Measurements from ENCODE around the gene DPP3. TPM values are rescaled to one million over a fixed set of nuclear protein-coding genes. Genes with fewer than 3 reads are reported as not detected.

DPP3 gene
- total and polyA plus RNA-seq, 8 donors = 14.0 to 320 (median 28.2) TPM

DNA sequence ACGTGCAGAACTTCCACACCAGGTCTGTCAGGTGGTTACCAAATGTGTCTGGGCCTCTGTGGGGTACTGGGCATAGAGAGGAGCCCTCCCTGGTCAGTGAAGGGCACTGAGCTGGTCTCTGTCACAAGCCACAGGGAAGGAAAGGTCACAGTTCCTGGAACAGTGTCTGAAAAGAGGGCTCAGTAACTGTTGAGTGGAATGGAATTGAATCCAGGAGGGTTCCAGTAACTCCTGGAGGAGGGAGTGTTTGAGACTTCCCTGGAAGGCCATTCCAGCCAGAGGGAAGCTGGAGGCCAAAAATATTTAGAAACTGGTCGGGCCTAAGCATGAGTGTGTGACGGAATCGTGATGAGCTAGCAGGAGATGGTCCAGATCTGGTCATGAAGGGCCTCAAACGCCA lies 74.4 kb downstream of the DPP3 start:
- Histone ChIP-seq H3K4me1 (peaks cover 9 to 11% (median 10%) of the 10 kb centered on the region in 4 donors), H3K36me3 (no peaks in the 10 kb centered on the region), H3K4me3 (no peak overlapping the region), H3K9me3 (no peaks in the 10 kb centered on the region), H3K27me3 (peaks cover 0 to 21% (median 18%) of the 10 kb centered on the region in 3 donors), H3K27ac (no peak overlapping the region)
- intact Hi-C loops (cut with DNase I; ENCODE audit: low total_unique reads) = no loop called here
- TF ChIP-seq EP300 (IDR thresholded peaks at IDR 0.05) (no peak), POLR2AphosphoS5 (IDR thresholded peaks at IDR 0.05) (no peak), POLR2A (IDR thresholded peaks at IDR 0.05) (no peak)
- TF ChIP-seq, protein P1, sequence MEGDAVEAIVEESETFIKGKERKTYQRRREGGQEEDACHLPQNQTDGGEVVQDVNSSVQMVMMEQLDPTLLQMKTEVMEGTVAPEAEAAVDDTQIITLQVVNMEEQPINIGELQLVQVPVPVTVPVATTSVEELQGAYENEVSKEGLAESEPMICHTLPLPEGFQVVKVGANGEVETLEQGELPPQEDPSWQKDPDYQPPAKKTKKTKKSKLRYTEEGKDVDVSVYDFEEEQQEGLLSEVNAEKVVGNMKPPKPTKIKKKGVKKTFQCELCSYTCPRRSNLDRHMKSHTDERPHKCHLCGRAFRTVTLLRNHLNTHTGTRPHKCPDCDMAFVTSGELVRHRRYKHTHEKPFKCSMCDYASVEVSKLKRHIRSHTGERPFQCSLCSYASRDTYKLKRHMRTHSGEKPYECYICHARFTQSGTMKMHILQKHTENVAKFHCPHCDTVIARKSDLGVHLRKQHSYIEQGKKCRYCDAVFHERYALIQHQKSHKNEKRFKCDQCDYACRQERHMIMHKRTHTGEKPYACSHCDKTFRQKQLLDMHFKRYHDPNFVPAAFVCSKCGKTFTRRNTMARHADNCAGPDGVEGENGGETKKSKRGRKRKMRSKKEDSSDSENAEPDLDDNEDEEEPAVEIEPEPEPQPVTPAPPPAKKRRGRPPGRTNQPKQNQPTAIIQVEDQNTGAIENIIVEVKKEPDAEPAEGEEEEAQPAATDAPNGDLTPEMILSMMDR (IDR thresholded peaks at IDR 0.05) = no peak
- no peak for DNase-seq
- 76 to 85% (median 82%) methylated on average over 5 of the region's 5 CpGs for WGBS, 5 donors

DNA sequence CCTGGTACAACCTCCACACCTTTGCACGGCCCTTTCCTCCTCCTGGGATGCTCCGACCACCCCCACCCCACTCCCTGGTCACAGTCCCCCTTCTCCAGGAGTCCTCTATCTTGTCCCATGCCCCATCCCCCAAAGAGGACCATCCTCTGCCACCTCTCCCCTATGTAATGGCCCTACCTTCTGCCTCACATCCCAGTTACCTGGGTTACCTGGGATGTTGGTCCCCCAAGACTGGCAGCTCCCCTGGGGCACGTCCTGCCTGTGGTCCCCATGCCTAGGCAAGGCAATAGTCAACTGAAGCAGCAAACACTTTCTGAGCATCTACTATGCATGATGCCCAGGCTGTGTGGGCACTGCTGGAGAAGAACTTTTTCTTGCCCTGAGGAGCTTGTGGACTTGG lies 75.2 kb downstream of the DPP3 start:
- Histone ChIP-seq H3K27me3 (peaks cover 0 to 22% (median 18%) of the 10 kb centered on the region in 3 donors), H3K4me3 (no peak overlapping the region), H3K4me1 (peaks cover 9 to 12% (median 11%) of the 10 kb centered on the region in 4 donors), H3K36me3 (no peaks in the 10 kb centered on the region), H3K27ac (no peak overlapping the region), H3K9me3 (no peaks in the 10 kb centered on the region)
- no peak for DNase-seq
- WGBS, 5 donors = 47 to 73% (median 49%) methylated on average over 3 of the region's 3 CpGs
- TF ChIP-seq, protein P1 (IDR thresholded peaks at IDR 0.05) = no peak
- no peak for TF ChIP-seq POLR2AphosphoS5 (IDR thresholded peaks at IDR 0.05)
- no peak for TF ChIP-seq POLR2A (IDR thresholded peaks at IDR 0.05)
- no peak for TF ChIP-seq EP300 (IDR thresholded peaks at IDR 0.05)
- intact Hi-C loops (cut with DNase I; ENCODE audit: low total_unique reads) = no loop called here

DNA sequence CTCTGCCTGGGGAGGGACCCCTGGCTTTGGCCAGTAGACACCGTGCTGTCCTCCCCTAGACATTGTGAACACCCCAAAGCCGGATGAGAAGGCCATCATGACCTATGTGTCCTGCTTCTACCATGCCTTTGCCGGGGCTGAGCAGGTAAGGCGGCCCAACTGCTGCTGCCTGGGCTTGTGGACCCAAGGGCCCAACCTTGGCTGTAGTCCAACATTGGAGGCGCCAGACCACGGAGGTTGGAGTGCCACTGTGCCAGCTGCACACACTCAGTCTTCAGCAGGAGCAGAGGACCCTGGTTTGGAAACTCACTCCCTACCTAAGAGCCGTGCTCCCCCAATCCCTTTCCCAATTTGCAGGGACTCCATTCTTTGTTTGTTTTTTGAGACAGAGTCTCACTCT lies 75.9 kb downstream of the DPP3 start:
- TF ChIP-seq EP300 (IDR thresholded peaks at IDR 0.05) (no peak), POLR2A (IDR thresholded peaks at IDR 0.05) (no peak), POLR2AphosphoS5 (IDR thresholded peaks at IDR 0.05) (no peak)
- TF ChIP-seq, protein P1 (IDR thresholded peaks at IDR 0.05) = no peak
- H3K27ac ChIP-seq = no peak overlapping the region
- H3K4me1 ChIP-seq = peaks cover 9 to 12% (median 11%) of the 10 kb centered on the region in 4 donors
- intact Hi-C loops (cut with DNase I; ENCODE audit: low total_unique reads) = no loop called here
- H3K4me3 ChIP-seq = no peak overlapping the region
- peak in 1 of 2 donors; percentile 3 for DNase-seq
- H3K9me3 ChIP-seq = no peaks in the 10 kb centered on the region
- H3K27me3 ChIP-seq = peaks cover 0 to 22% (median 18%) of the 10 kb centered on the region in 3 donors
- H3K36me3 ChIP-seq = no peaks in the 10 kb centered on the region
- 72 to 86% (median 79%) methylated on average over 7 of the region's 7 CpGs for WGBS, 5 donors

DNA sequence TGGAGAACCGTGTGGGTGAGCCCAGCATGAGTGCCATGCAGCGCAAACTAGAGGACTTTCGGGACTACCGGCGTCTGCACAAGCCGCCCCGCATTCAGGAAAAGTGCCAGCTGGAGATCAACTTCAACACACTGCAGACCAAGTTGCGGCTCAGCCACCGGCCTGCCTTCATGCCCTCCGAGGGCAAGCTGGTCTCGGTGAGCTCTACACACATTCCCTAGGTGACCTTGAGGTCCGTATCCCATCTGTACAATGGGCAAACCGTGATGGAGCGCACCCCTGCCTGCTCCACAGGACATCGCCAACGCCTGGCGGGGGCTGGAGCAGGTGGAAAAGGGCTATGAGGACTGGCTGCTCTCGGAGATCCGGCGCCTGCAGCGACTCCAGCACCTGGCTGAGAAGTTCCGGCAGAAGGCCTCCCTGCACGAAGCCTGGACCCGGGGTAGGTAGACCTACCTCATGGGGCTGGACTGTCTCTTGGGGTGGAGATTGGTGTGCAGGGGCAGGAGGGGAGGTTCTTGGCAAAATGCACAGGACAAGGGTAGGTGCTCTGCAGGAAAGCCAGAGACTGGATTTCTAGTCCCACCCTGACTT lies 77.6 kb downstream of the DPP3 start:
- peak in 1 of 2 donors; percentile 2 for DNase-seq
- WGBS, 5 donors = 90 to 94% (median 93%) methylated on average over 11 to 24 of the region's 24 CpGs
- intact Hi-C loops (cut with DNase I; ENCODE audit: low total_unique reads) = no loop called here

More for the DNA sequence above, 77.6 kb downstream of the DPP3 start:
- Histone ChIP-seq H3K4me1 (peaks cover 9 to 12% (median 11%) of the 10 kb centered on the region in 4 donors), H3K9me3 (no peaks in the 10 kb centered on the region), H3K36me3 (peaks cover 0 to 5% (median 0%) of the 10 kb centered on the region in 4 donors), H3K27ac (no peak overlapping the region), H3K4me3 (no peak overlapping the region), H3K27me3 (peaks cover 0 to 22% (median 18%) of the 10 kb centered on the region in 3 donors)
- TF ChIP-seq, protein P1 (IDR thresholded peaks at IDR 0.05) = no peak
- TF ChIP-seq POLR2A (IDR thresholded peaks at IDR 0.05) (no peak), EP300 (IDR thresholded peaks at IDR 0.05) (no peak), POLR2AphosphoS5 (IDR thresholded peaks at IDR 0.05) (no peak)

Small RNA genes lying within 50 kb of the gene (small RNA-seq; reads per million reads assigned to genes)
- 0 reads per million in 4 donors for gene RF00416

Other genes starting within 250 kb of the DPP3 start
- 10 to 100 TPM in 3 of 5 donors, 1 to 10 TPM in 2; 2.9 to 94.2 (median 12.6) TPM for gene KLC2, start 222.7 kb upstream of the DPP3 start, total RNA-seq
- gene KLC2, start 222.7 kb upstream of the DPP3 start, polyA plus RNA-seq = 10 to 100 TPM in 2 of 3 donors, 1 to 10 TPM in 1; 7.5 to 19.5 (median 10.7) TPM
- gene RAB1B, start 211.8 kb upstream of the DPP3 start, total RNA-seq = 10 to 100 TPM; 19.3 to 93.6 (median 36.7) TPM
- gene RAB1B, start 211.8 kb upstream of the DPP3 start, polyA plus RNA-seq = 100 to 1,000 TPM in 2 of 3 donors, 10 to 100 TPM in 1; 98.0 to 170 (median 168) TPM
- not detected for gene CNIH2, start 202.3 kb upstream of the DPP3 start, total RNA-seq
- 1 to 10 TPM in 1 of 3 donors, under 1 TPM in 2; 0.50 to 1.5 (median 0.80) TPM for gene CNIH2, start 202.3 kb upstream of the DPP3 start, polyA plus RNA-seq
- 100 to 1,000 TPM in 1 of 5 donors, 10 to 100 TPM in 4; 11.6 to 122 (median 41.9) TPM for gene YIF1A, start 191.3 kb upstream of the DPP3 start, total RNA-seq
- 10 to 100 TPM; 67.1 to 88.1 (median 87.7) TPM for gene YIF1A, start 191.3 kb upstream of the DPP3 start, polyA plus RNA-seq
- 10 to 100 TPM in 2 of 5 donors, 1 to 10 TPM in 1, not detected in 2; 2.8 to 19.6 (median 18.3) TPM for gene TMEM151A, start 188.5 kb upstream of the DPP3 start, total RNA-seq
- 1 to 10 TPM in 2 of 3 donors, under 1 TPM in 1; 0.46 to 2.8 (median 2.4) TPM for gene TMEM151A, start 188.5 kb upstream of the DPP3 start, polyA plus RNA-seq
- gene CD248, start 163.4 kb upstream of the DPP3 start, total RNA-seq = 10 to 100 TPM in 2 of 5 donors, 1 to 10 TPM in 2, under 1 TPM in 1; 0.58 to 66.9 (median 6.8) TPM
- gene CD248, start 163.4 kb upstream of the DPP3 start, polyA plus RNA-seq = 1 to 10 TPM; 2.3 to 5.6 (median 4.6) TPM
- 10 to 100 TPM in 2 of 5 donors, 1 to 10 TPM in 2, under 1 TPM in 1; 0.58 to 26.4 (median 7.1) TPM for gene RIN1, start 144.0 kb upstream of the DPP3 start, total RNA-seq
- gene RIN1, start 144.0 kb upstream of the DPP3 start, polyA plus RNA-seq = 10 to 100 TPM in 2 of 3 donors, 1 to 10 TPM in 1; 7.8 to 17.3 (median 10.7) TPM
- 100 to 1,000 TPM in 1 of 5 donors, 10 to 100 TPM in 4; 14.6 to 105 (median 37.4) TPM for gene BRMS1, start 135.3 kb upstream of the DPP3 start, total RNA-seq
- 10 to 100 TPM; 60.1 to 68.7 (median 64.2) TPM for gene BRMS1, start 135.3 kb upstream of the DPP3 start, polyA plus RNA-seq
- gene B4GAT1, start 132.8 kb upstream of the DPP3 start, total RNA-seq = 10 to 100 TPM in 4 of 5 donors, 1 to 10 TPM in 1; 3.5 to 22.3 (median 18.4) TPM
- gene B4GAT1, start 132.8 kb upstream of the DPP3 start, polyA plus RNA-seq = 10 to 100 TPM; 10.8 to 17.3 (median 11.3) TPM
- 10 to 100 TPM in 1 of 5 donors, 1 to 10 TPM in 4; 3.9 to 14.3 (median 7.0) TPM for gene SLC29A2, start 108.7 kb upstream of the DPP3 start, total RNA-seq
- 10 to 100 TPM in 1 of 3 donors, 1 to 10 TPM in 2; 2.0 to 10.1 (median 5.8) TPM for gene SLC29A2, start 108.7 kb upstream of the DPP3 start, polyA plus RNA-seq
- 1 to 10 TPM in 1 of 5 donors, under 1 TPM in 1, not detected in 3; 0.89 to 1.7 TPM for gene NPAS4, start 59.4 kb upstream of the DPP3 start, total RNA-seq
- gene NPAS4, start 59.4 kb upstream of the DPP3 start, polyA plus RNA-seq = under 1 TPM in 2 of 3 donors, not detected in 1; 0.25 to 0.50 TPM
- 10 to 100 TPM; 18.8 to 50.9 (median 29.7) TPM for gene MRPL11, start 41.6 kb upstream of the DPP3 start, total RNA-seq
- gene MRPL11, start 41.6 kb upstream of the DPP3 start, polyA plus RNA-seq = 10 to 100 TPM; 51.8 to 66.8 (median 53.4) TPM
- 10 to 100 TPM in 1 of 5 donors, 1 to 10 TPM in 3, under 1 TPM in 1; 0.58 to 11.2 (median 6.4) TPM for gene PELI3, start 13.5 kb upstream of the DPP3 start, total RNA-seq
- gene PELI3, start 13.5 kb upstream of the DPP3 start, polyA plus RNA-seq = 1 to 10 TPM; 7.3 to 9.8 (median 9.3) TPM
- gene BBS1, start 30.2 kb downstream of the DPP3 start, total RNA-seq = 100 to 1,000 TPM in 1 of 5 donors, 10 to 100 TPM in 4; 13.6 to 138 (median 44.3) TPM
- gene BBS1, start 30.2 kb downstream of the DPP3 start, polyA plus RNA-seq = 10 to 100 TPM; 12.3 to 12.4 (median 12.4) TPM
- 10 to 100 TPM in 2 of 5 donors, 1 to 10 TPM in 3; 6.8 to 73.9 (median 8.9) TPM for gene ZDHHC24, start 65.6 kb downstream of the DPP3 start, total RNA-seq
- gene ZDHHC24, start 65.6 kb downstream of the DPP3 start, polyA plus RNA-seq = 1 to 10 TPM; 2.6 to 6.5 (median 4.3) TPM
- not detected for gene ACTN3, start 66.5 kb downstream of the DPP3 start, total RNA-seq
- gene ACTN3, start 66.5 kb downstream of the DPP3 start, polyA plus RNA-seq = under 1 TPM in 2 of 3 donors, not detected in 1; 0.03 to 0.92 TPM
- 100 to 1,000 TPM in 1 of 5 donors, 10 to 100 TPM in 3, 1 to 10 TPM in 1; 7.6 to 105 (median 52.0) TPM for gene CTSF, start 88.2 kb downstream of the DPP3 start, total RNA-seq
- gene CTSF, start 88.2 kb downstream of the DPP3 start, polyA plus RNA-seq = 10 to 100 TPM; 15.0 to 29.1 (median 26.7) TPM
- gene CCDC87, start 112.6 kb downstream of the DPP3 start, total RNA-seq = 10 to 100 TPM in 1 of 5 donors, under 1 TPM in 1, not detected in 3; 0.45 to 15.9 TPM
- gene CCDC87, start 112.6 kb downstream of the DPP3 start, polyA plus RNA-seq = under 1 TPM in 2 of 3 donors, not detected in 1; 0.05 to 0.12 TPM
- gene CCS, start 112.8 kb downstream of the DPP3 start, total RNA-seq = 100 to 1,000 TPM in 1 of 5 donors, 10 to 100 TPM in 4; 19.3 to 131 (median 40.3) TPM
- gene CCS, start 112.8 kb downstream of the DPP3 start, polyA plus RNA-seq = 10 to 100 TPM; 48.0 to 83.2 (median 70.1) TPM
- 100 to 1,000 TPM in 1 of 5 donors, 10 to 100 TPM in 3, 1 to 10 TPM in 1; 9.9 to 233 (median 54.9) TPM for gene RBM14, start 136.2 kb downstream of the DPP3 start, total RNA-seq
- 10 to 100 TPM; 19.7 to 28.4 (median 20.2) TPM for gene RBM14, start 136.2 kb downstream of the DPP3 start, polyA plus RNA-seq
- gene RBM4, start 158.3 kb downstream of the DPP3 start, total RNA-seq = 100 to 1,000 TPM in 2 of 5 donors, 10 to 100 TPM in 3; 44.3 to 136 (median 98.4) TPM
- gene RBM4, start 158.3 kb downstream of the DPP3 start, polyA plus RNA-seq = 100 to 1,000 TPM in 1 of 3 donors, 10 to 100 TPM in 2; 89.1 to 107 (median 90.4) TPM
- gene RBM4B, start 197.5 kb downstream of the DPP3 start, total RNA-seq = 10 to 100 TPM in 4 of 5 donors, not detected in 1; 15.6 to 61.4 (median 22.0) TPM
- 10 to 100 TPM; 11.3 to 16.1 (median 11.6) TPM for gene RBM4B, start 197.5 kb downstream of the DPP3 start, polyA plus RNA-seq
- gene SPTBN2, start 248.8 kb downstream of the DPP3 start, total RNA-seq = 100 to 1,000 TPM in 1 of 5 donors, 10 to 100 TPM in 2, 1 to 10 TPM in 2; 7.5 to 134 (median 17.5) TPM
- gene SPTBN2, start 248.8 kb downstream of the DPP3 start, polyA plus RNA-seq = 10 to 100 TPM in 1 of 3 donors, 1 to 10 TPM in 2; 2.4 to 12.9 (median 6.2) TPM